Activated T-helper 1 cell treated with anti-CD3 and anti-CD28 coated beads, Interleukin-12 subunit alpha, Interleukin-12 subunit beta, Interleukin-2, Interleukin-4 antibody, amounts not matched to agents 30 ng/mL and 10 ng/mL and 1 ng/mL, durations not matched to agents 14 hours and 24 hours and 36 hours (primary cell): ENCODE measurements around the gene NFKB2. TPM values are rescaled to one million over a fixed set of nuclear protein-coding genes. Genes with fewer than 3 reads are reported as not detected.

Experiments
- DNase-seq: peaks from one replicate; pipeline ENCODE4 v3.0.0; 2021; ENCODE audit warnings: low spot score
- H3K27ac Mint-ChIP-seq: one replicate; pipeline ENCODE4 v1.8.0; 2021; ENCODE audit warnings: mild to moderate bottlenecking, mixed read lengths
- H3K27me3 Mint-ChIP-seq: one replicate; pipeline ENCODE4 v1.8.0; 2022; ENCODE audit warnings: mild to moderate bottlenecking, moderate library complexity, mixed read lengths; ENCODE audit not compliant: insufficient read depth
- H3K36me3 Mint-ChIP-seq: one replicate; pipeline ENCODE4 v1.8.0; 2021; ENCODE audit warnings: low read depth, mixed read lengths
- H3K4me1 Mint-ChIP-seq: one replicate; pipeline ENCODE4 v1.8.0; 2021; ENCODE audit warnings: low read depth, mixed read lengths
- H3K4me3 Mint-ChIP-seq: one replicate; pipeline ENCODE4 v1.8.0; 2021; ENCODE audit warnings: mild to moderate bottlenecking, moderate library complexity, mixed read lengths
- H3K9me3 Mint-ChIP-seq: one replicate; pipeline ENCODE4 v1.8.0; 2021; ENCODE audit warnings: mixed read lengths
- intact Hi-C: fragments of 100-400 bp; cut with micrococcal nuclease; formaldehyde crosslinking; loops from one replicate; pipeline ENCODE4 v1.15.1; 2024
- total RNA-seq: library from RNA; stranded (reverse); gene quantifications from 2 replicates; pipeline ENCODE4 v1.2.3, GENCODE V29; 2022

The NFKB2 gene
- total RNA-seq, 1 donor from 2014 or later = 322 TPM

DNA sequence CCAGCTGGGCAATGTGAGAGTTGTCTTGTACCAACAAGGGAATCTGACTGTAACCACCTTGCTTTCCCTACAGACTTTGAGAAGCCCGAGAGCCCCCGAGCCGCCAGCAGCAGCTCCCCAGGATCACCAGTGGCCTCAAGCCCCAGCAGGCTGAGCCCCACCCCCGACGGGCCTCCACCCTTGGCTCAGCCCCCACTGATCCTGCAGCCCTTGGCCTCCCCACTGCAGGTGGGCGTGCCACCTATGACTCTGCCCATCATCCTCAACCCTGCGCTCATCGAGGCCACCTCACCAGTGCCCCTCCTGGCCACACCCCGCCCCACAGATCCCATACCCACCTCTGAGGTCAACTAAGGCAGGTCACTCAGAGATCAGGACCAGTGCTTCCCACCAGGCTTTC, 13.5 kb upstream of the NFKB2 start:
- H3K9me3 Mint-ChIP-seq = no peaks in the 10 kb centered on the region
- H3K27ac Mint-ChIP-seq = no peak overlapping the region
- intact Hi-C loops = no loop called here
- H3K36me3 Mint-ChIP-seq = peaks cover 11% of the 10 kb centered on the region
- H3K4me1 Mint-ChIP-seq = peaks cover 19% of the 10 kb centered on the region
- H3K4me3 Mint-ChIP-seq = no peak overlapping the region
- no peaks in the 10 kb centered on the region for H3K27me3 Mint-ChIP-seq
- DNase-seq = no peak

GRCh38 chr10:102382871-102383270, 12.6 kb upstream of the NFKB2 start:
- peaks cover 11% of the 10 kb centered on the region for H3K36me3 Mint-ChIP-seq
- no peaks in the 10 kb centered on the region for H3K27me3 Mint-ChIP-seq
- H3K27ac Mint-ChIP-seq = no peak overlapping the region
- no peak for DNase-seq
- no peaks in the 10 kb centered on the region for H3K9me3 Mint-ChIP-seq
- no peak overlapping the region for H3K4me3 Mint-ChIP-seq
- intact Hi-C loops = no loop called here
- peaks cover 19% of the 10 kb centered on the region for H3K4me1 Mint-ChIP-seq

DNA sequence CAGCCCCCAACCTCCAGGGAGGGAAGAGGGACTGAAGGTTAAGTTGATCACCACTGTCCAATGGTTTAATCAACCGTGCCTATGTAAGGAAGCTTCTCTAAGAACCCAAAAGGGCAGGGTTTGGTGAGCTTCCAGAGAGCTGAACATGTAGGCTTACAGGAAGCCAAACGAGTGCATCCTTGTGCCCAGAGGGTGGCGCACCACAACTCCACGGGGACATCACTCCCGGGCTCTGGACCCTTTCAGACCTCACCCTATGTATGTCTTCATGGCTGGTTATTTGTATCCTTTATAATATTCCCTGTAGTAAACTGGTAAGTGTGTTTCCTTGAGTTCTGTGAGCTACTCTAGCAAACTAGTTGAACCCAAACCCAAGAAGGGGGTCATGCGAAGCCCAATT, 11.5 kb upstream of the NFKB2 start:
- intact Hi-C loops = no loop called here
- Mint-ChIP-seq H3K4me3 (no peak overlapping the region), H3K4me1 (peaks cover 19% of the 10 kb centered on the region), H3K27ac (no peak overlapping the region), H3K9me3 (no peaks in the 10 kb centered on the region), H3K36me3 (peaks cover 11% of the 10 kb centered on the region), H3K27me3 (no peaks in the 10 kb centered on the region)
- no peak for DNase-seq

- DNase-seq = no peak
- no peak overlapping the region for H3K27ac Mint-ChIP-seq
- intact Hi-C loops = no loop called here
- H3K4me1 Mint-ChIP-seq = peaks cover 19% of the 10 kb centered on the region
- no peaks in the 10 kb centered on the region for H3K27me3 Mint-ChIP-seq
- peaks cover 11% of the 10 kb centered on the region for H3K36me3 Mint-ChIP-seq
- no peaks in the 10 kb centered on the region for H3K9me3 Mint-ChIP-seq
- no peak overlapping the region for H3K4me3 Mint-ChIP-seq
These were observed 10.7 kb upstream of the NFKB2 start for GRCh38 chr10:102384606-102385429.

- H3K27ac Mint-ChIP-seq = no peak overlapping the region
- intact Hi-C loops = loop anchor here (10.0 kb wide), 2 partner anchors 575 to 805 kb away; partner anchors contain the start of genes NT5C2 and OGA
- DNase-seq = no peak
- peaks cover 2% of the 10 kb centered on the region for H3K36me3 Mint-ChIP-seq
- no peak overlapping the region for H3K4me3 Mint-ChIP-seq
- no peaks in the 10 kb centered on the region for H3K9me3 Mint-ChIP-seq
- peaks cover 22% of the 10 kb centered on the region for H3K4me1 Mint-ChIP-seq
- no peaks in the 10 kb centered on the region for H3K27me3 Mint-ChIP-seq
These were observed 5.6 kb upstream of the NFKB2 start for GRCh38 chr10:102389894-102390293.

GRCh38 chr10:102392306-102392705, 3.2 kb upstream of the NFKB2 start:
- H3K27ac Mint-ChIP-seq = no peak overlapping the region
- no peaks in the 10 kb centered on the region for H3K9me3 Mint-ChIP-seq
- H3K27me3 Mint-ChIP-seq = no peaks in the 10 kb centered on the region
- DNase-seq = no peak
- intact Hi-C loops = loop anchor here (10.0 kb wide), 2 partner anchors 578 to 802 kb away; partner anchors contain the start of genes NT5C2 and OGA
- peaks cover 30% of the 10 kb centered on the region for H3K4me1 Mint-ChIP-seq
- no peak overlapping the region for H3K4me3 Mint-ChIP-seq
- peaks cover 16% of the 10 kb centered on the region for H3K36me3 Mint-ChIP-seq

- no peaks in the 10 kb centered on the region for H3K27me3 Mint-ChIP-seq
- H3K36me3 Mint-ChIP-seq = peaks cover 28% of the 10 kb centered on the region
- H3K4me1 Mint-ChIP-seq = peaks cover 43% of the 10 kb centered on the region
These were observed 2.0 kb upstream of the NFKB2 start for GRCh38 chr10:102393411-102394078.

GRCh38 chr10:102394079-102394800, 1.3 kb upstream of the NFKB2 start:
- Mint-ChIP-seq H3K9me3 (no peaks in the 10 kb centered on the region), H3K4me3 (peak overlapping the region; percentile 90), H3K4me1 (peaks cover 47% of the 10 kb centered on the region), H3K27ac (peak overlapping the region; percentile 97), H3K27me3 (no peaks in the 10 kb centered on the region), H3K36me3 (peaks cover 30% of the 10 kb centered on the region)
- DNase-seq = peak; percentile 99
- intact Hi-C loops = loop anchor here (1.0 to 10.0 kb wide), 12 partner anchors 59 to 801 kb away; partner anchors contain the start of genes ELOVL3, NOLC1, NT5C2 and OGA

More at GRCh38 chr10:102393411-102394078, 2.0 kb upstream of the NFKB2 start:
- Mint-ChIP-seq H3K4me3 (peak overlapping the region; percentile 90), H3K9me3 (no peaks in the 10 kb centered on the region), H3K27ac (peak overlapping the region; percentile 97)
- no peak for DNase-seq
- intact Hi-C loops = loop anchor here (1.0 to 10.0 kb wide), 12 partner anchors 60 to 801 kb away; partner anchors contain the start of genes ELOVL3, NOLC1, NT5C2 and OGA

- no peak for DNase-seq
- Mint-ChIP-seq H3K9me3 (no peaks in the 10 kb centered on the region), H3K27ac (peak overlapping the region; percentile 97), H3K4me3 (peak overlapping the region; percentile 90), H3K27me3 (no peaks in the 10 kb centered on the region), H3K4me1 (peaks cover 51% of the 10 kb centered on the region), H3K36me3 (peaks cover 35% of the 10 kb centered on the region)
- intact Hi-C loops = loop anchor here (1.0 to 10.0 kb wide), 18 partner anchors 14 to 800 kb away; partner anchors contain the start of genes ACTR1A, CUEDC2, ELOVL3 and GBF1
These were observed 605 bp upstream of the NFKB2 start for GRCh38 chr10:102394801-102395399.

GRCh38 chr10:102396317-102396650, 779 bp downstream of the NFKB2 start:
- intact Hi-C loops = loop anchor here (10.0 kb wide), 2 partner anchors 581 to 799 kb away; partner anchors contain the start of genes NT5C2 and OGA
- Mint-ChIP-seq H3K27ac (peak overlapping the region; percentile 97), H3K36me3 (peaks cover 42% of the 10 kb centered on the region), H3K27me3 (no peaks in the 10 kb centered on the region), H3K4me3 (peak overlapping the region; percentile 90), H3K4me1 (peaks cover 59% of the 10 kb centered on the region), H3K9me3 (no peaks in the 10 kb centered on the region)
- DNase-seq = no peak

DNA sequence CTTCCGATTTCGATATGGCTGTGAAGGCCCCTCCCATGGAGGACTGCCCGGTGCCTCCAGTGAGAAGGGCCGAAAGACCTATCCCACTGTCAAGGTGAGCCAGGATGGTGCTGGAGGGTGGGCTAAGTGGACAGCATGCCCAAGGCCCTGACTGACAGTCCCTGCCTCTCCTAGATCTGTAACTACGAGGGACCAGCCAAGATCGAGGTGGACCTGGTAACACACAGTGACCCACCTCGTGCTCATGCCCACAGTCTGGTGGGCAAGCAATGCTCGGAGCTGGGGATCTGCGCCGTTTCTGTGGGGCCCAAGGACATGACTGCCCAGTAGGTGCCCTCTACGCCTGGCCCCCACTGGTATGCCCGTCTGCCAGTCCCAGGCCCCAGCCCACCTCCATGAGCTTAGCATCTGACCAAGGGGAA, 1.2 kb downstream of the NFKB2 start:
- Mint-ChIP-seq H3K4me1 (peaks cover 59% of the 10 kb centered on the region), H3K36me3 (peaks cover 44% of the 10 kb centered on the region), H3K27ac (peak overlapping the region; percentile 97), H3K9me3 (no peaks in the 10 kb centered on the region), H3K4me3 (peak overlapping the region; percentile 90), H3K27me3 (no peaks in the 10 kb centered on the region)
- intact Hi-C loops = loop anchor here (10.0 kb wide), 2 partner anchors 582 to 798 kb away; partner anchors contain the start of genes NT5C2 and OGA
- DNase-seq = no peak
